GM12878 (cell line): ENCODE results near the gene ZBTB3. TPM values are rescaled to one million over a fixed set of nuclear protein-coding genes. Genes with fewer than 3 reads are reported as not detected.

Experiments used
- ATAC-seq: fragments of 200-7000 bp; cut with Tn5 transposase; 3 replicates; pipeline ENCODE4 v1.9.1; 2020; ENCODE audit warnings: mild to moderate bottlenecking, moderate library complexity
- BruUV-seq: library from RNA; stranded (reverse); fragments of 400-500 nt; replicated peaks from 2 replicates; lab custom pipeline; 2021; lab: Mats Ljungman, UMichigan
- CTCF ChIA-PET: fragments of 300-600 bp; sonication (Branson Sonifier 250); formaldehyde crosslinking; extraction: SDS; loops from one replicate; lab custom pipeline; 2021; ENCODE audit warnings: inconsistent platforms; lab: Yijun Ruan, JAX
- POLR2A ChIA-PET: fragments of 350-600 bp; formaldehyde crosslinking; extraction: SDS; loops from one replicate; lab custom pipeline; 2021; ENCODE audit warnings: inconsistent platforms; lab: Charles Lee
- RAD21 ChIA-PET: fragments of 300-600 bp; sonication (Branson Sonifier 250); formaldehyde crosslinking; loops from one replicate; lab custom pipeline; 2023; ENCODE audit warnings: antibody characterized with exemption; ENCODE audit not compliant: unreplicated experiment; lab: Charles Lee
- SMC1A ChIA-PET: fragments of 300-600 bp; sonication (Branson Sonifier 250); formaldehyde crosslinking; loops from one replicate; lab custom pipeline; 2023; ENCODE audit not compliant: unreplicated experiment, uncharacterized antibody; lab: Charles Lee
- DNase-seq: peaks from one replicate; pipeline ENCODE4 v3.0.0-alpha.2; 2011; ENCODE audit warnings: low read depth, low spot score
- FAIRE-seq: peaks from 3 replicates; lab custom pipeline; 2011; peaks lifted over from hg19 to GRCh38; lab: Jason Lieb, UNC
- H2AFZ ChIP-seq: 2 replicates; pipeline ENCODE4 v1.6.0; 2011; ENCODE audit warnings: low read depth, low read length, control low read depth; ENCODE audit not compliant: control insufficient read depth
- H3K27ac ChIP-seq: 2 replicates; pipeline ENCODE4 v1.5.1; 2011; ENCODE audit warnings: control low read depth; ENCODE audit not compliant: control insufficient read depth, insufficient read depth
- H3K27me3 ChIP-seq, 2 experiments: replicated peaks in 1 of 2; 2 replicates each; pipeline versions ENCODE4 v1.6.0 to v1.6.1; 2011; ENCODE audit warnings: low read length in 1 of 2; ENCODE audit not compliant: control insufficient read depth in 2 of 2, insufficient read depth in 2 of 2
- H3K36me3 ChIP-seq, 2 experiments: 2 replicates each; pipeline ENCODE4 v1.5.1; 2011; ENCODE audit warnings: low read length in 1 of 2; ENCODE audit not compliant: control insufficient read depth in 2 of 2, insufficient read depth in 2 of 2
- H3K4me1 ChIP-seq: 2 replicates; pipeline ENCODE4 v1.6.1; 2011; ENCODE audit warnings: mild to moderate bottlenecking, low read length, moderate library complexity, mixed read lengths; ENCODE audit not compliant: control insufficient read depth, insufficient read depth
- H3K4me2 ChIP-seq: 2 replicates; pipeline ENCODE4 v1.6.0; 2011; ENCODE audit warnings: control low read depth; ENCODE audit not compliant: control insufficient read depth, insufficient read depth
- H3K4me3 ChIP-seq: fragments of 200-600 bp; sonication (generic); 2 replicates; pipeline ENCODE4 v1.5.1; 2016
- H3K79me2 ChIP-seq: 2 replicates; pipeline ENCODE4 v1.6.0; 2011; ENCODE audit warnings: low read length; ENCODE audit not compliant: control insufficient read depth, insufficient read depth
- H3K9ac ChIP-seq: 2 replicates; pipeline ENCODE4 v1.8.0; 2011; ENCODE audit warnings: low read length, control low read depth, mixed read lengths; ENCODE audit not compliant: control insufficient read depth, insufficient read depth
- H3K9me3 ChIP-seq: replicated peaks from 3 replicates; pipeline ENCODE4 v1.5.1; 2011; ENCODE audit warnings: mild to moderate bottlenecking, low read length; ENCODE audit not compliant: control insufficient read depth, insufficient read depth
- H4K20me1 ChIP-seq: 2 replicates; pipeline ENCODE4 v1.6.0; 2011; ENCODE audit not compliant: control insufficient read depth, insufficient read depth
- ATF3 ChIP-seq: IDR thresholded peaks from 2 replicates; pipeline ENCODE4 v1.6.1; 2011; ENCODE audit warnings: low read depth, mild to moderate bottlenecking, low read length, moderate library complexity, borderline replicate concordance; ENCODE audit errors: extremely low read depth
- ESRRA ChIP-seq: IDR thresholded peaks from 2 replicates; pipeline ENCODE4 v1.6.1; 2012; ENCODE audit warnings: mild to moderate bottlenecking, low read length, improper control_type of control experiment
- FOXK2 ChIP-seq: fragments of 450-650 bp; IDR thresholded peaks from 2 replicates; pipeline ENCODE4 v1.6.1; 2017; ENCODE audit warnings: mild to moderate bottlenecking, moderate library complexity
- JUND ChIP-seq: IDR thresholded peaks from 2 replicates; pipeline ENCODE4 v1.6.1; 2012; ENCODE audit warnings: low read depth, mild to moderate bottlenecking, low read length, improper control_type of control experiment, moderate library complexity
- MAX ChIP-seq: IDR thresholded peaks from 2 replicates; pipeline ENCODE4 v1.6.1; 2012; ENCODE audit warnings: low read depth, low read length, improper control_type of control experiment
- MEF2B ChIP-seq: fragments of 450-650 bp; IDR thresholded peaks from 2 replicates; pipeline ENCODE4 v1.6.1; 2018; ENCODE audit warnings: mild to moderate bottlenecking, moderate library complexity; ENCODE audit not compliant: partially characterized antibody, poor library complexity, severe bottlenecking
- MXI1 ChIP-seq: fragments of 150-350 bp; IDR thresholded peaks from 2 replicates; pipeline ENCODE4 v1.6.1; 2011; ENCODE audit warnings: low read depth, mild to moderate bottlenecking, inconsistent platforms, low read length, improper control_type of control experiment
- POLR2AphosphoS5 ChIP-seq: IDR thresholded peaks from 2 replicates; pipeline ENCODE4 v1.6.1; 2011; ENCODE audit warnings: mild to moderate bottlenecking, low read length, inconsistent platforms
- RELA ChIP-seq: fragments of 450-650 bp; IDR thresholded peaks from 2 replicates; pipeline ENCODE4 v1.8.0; 2014; ENCODE audit warnings: borderline replicate concordance; ENCODE audit not compliant: partially characterized antibody
- RFX5 ChIP-seq: IDR thresholded peaks from 2 replicates; pipeline ENCODE4 v1.6.1; 2011; ENCODE audit warnings: low read depth, low read length, improper control_type of control experiment
- SIN3A ChIP-seq: IDR thresholded peaks from 2 replicates; pipeline ENCODE4 v1.6.1; 2012; ENCODE audit warnings: low read depth, low read length, improper control_type of control experiment
- SMAD5 ChIP-seq: IDR thresholded peaks from 2 replicates; pipeline ENCODE4 v1.6.1; 2016; ENCODE audit warnings: antibody characterized with exemption, low read depth
- STAT3 ChIP-seq: IDR thresholded peaks from 2 replicates; pipeline ENCODE4 v1.6.1; 2011; ENCODE audit warnings: low read depth, low read length, improper control_type of control experiment
- WGBS: methylation state at CpG from one replicate; pipeline ENCODE4 v1.1.6; 2016; ENCODE audit warnings: low lambda C conversion rate; ENCODE audit not compliant: insufficient replicate concordance, insufficient coverage; ENCODE audit errors: missing lambda C conversion rate; 5-methylcytosine and 5-hydroxymethylcytosine counted together
- in situ Hi-C: fragments of 300-500 bp; cut with MboI; formaldehyde crosslinking; loops from 9 replicates; pipeline ENCODE4 v1.14.3; 2018; ENCODE audit warnings: mixed read lengths
- intact Hi-C: fragments of 100-400 bp; cut with micrococcal nuclease; formaldehyde crosslinking; loops from one replicate; pipeline ENCODE4 v1.14.2; 2022; ENCODE audit not compliant: unreplicated experiment
- polyA plus RNA-seq, 11 experiments: library from polyadenylated mRNA; depleted of rRNA in 4 of 11; unstranded in 6 of 11; stranded (reverse) in 5 of 11; fragments of >200 nt; fragmentation: Nextera tagmentation in 4 of 11; fragmentation: Illumina TruSeq in 1 of 11; extraction: Ambion mirVana in 4 of 11; extraction: Trizol in 1 of 11; gene quantifications; 1 replicate in 1 of 11; 2 replicates in 10 of 11; pipeline versions ENCODE4 v1.2.1 to v1.2.3, GENCODE V29; 2011 to 2016; ENCODE audit warnings: inconsistent platforms in 2 of 11, missing spikeins in 2 of 11, low read depth in 1 of 11
- total RNA-seq, 4 experiments: library from RNA; depleted of rRNA in 3 of 4; stranded (reverse); fragments of >200 nt in 3 of 4; fragmentation: Illumina TruSeq in 1 of 4; extraction: Trizol in 1 of 4; gene quantifications; 2 replicates each; pipeline versions ENCODE4 v1.2.1 to v1.2.3, GENCODE V29; 2013 to 2021
- TF ChIP-seq, protein P1 (sequence below): fragments of 450-650 bp; formaldehyde crosslinking; IDR thresholded peaks from 2 replicates; pipeline ENCODE4 v1.4.0; 2022; ENCODE audit warnings: mild to moderate bottlenecking, moderate library complexity

Gene ZBTB3
- total and polyA plus RNA-seq, 10 of the 15 experiments (the other 5 are each of a cell fraction or from before 2014, with no cell fraction given): 1.4 to 7.7 (median 4.8) TPM

- no peaks in the 10 kb centered on the region for H4K20me1 ChIP-seq
- SMC1A ChIA-PET: interaction anchor here (1.4 kb wide), 1 partner anchor 61 kb away, joined by 4 read pairs; no protein-coding TSS in a partner anchor
- TF ChIP-seq JUND: no peak
- no peak for TF ChIP-seq MEF2B
- no peak for TF ChIP-seq RELA
- peak; percentile 21; the same call in 1 of the 2 replicates for TF ChIP-seq POLR2AphosphoS5
- no peak overlapping the region for H2AFZ ChIP-seq
- CTCF ChIA-PET: interaction anchor here (0.6 to 0.9 kb wide), 2 partner anchors 9 to 57 kb away, joined by 3 read pairs; no protein-coding TSS in a partner anchor
- DNase-seq: no peak
- FAIRE-seq: no peak
- POLR2A ChIA-PET: interaction anchor here (0.5 to 1.7 kb wide), 8 partner anchors 12 to 1960 kb away, joined by 3 to 5 read pairs (median 4); partner anchors contain the start of gene TMEM179B
- H3K4me3 ChIP-seq: no peak overlapping the region
- RAD21 ChIA-PET: no interaction called here
- H3K4me1 ChIP-seq: peaks cover 6% of the 10 kb centered on the region
- no peak overlapping the region for H3K27ac ChIP-seq
- intact Hi-C loops (no loop called here), in situ Hi-C loops (no loop called here)
- no TSS peak for BruUV-seq
- no peak overlapping the region for H3K4me2 ChIP-seq
- H3K9ac ChIP-seq: no peak overlapping the region
- H3K79me2 ChIP-seq: peaks cover 23% of the 10 kb centered on the region
- peaks cover 21 to 35% of the 10 kb centered on the region in 2 experiments for H3K36me3 ChIP-seq
- 69% methylated on average over 4 of the region's 4 CpGs for WGBS
- no peaks in the 10 kb centered on the region for H3K9me3 ChIP-seq
- H3K27me3 ChIP-seq: no peaks in the 10 kb centered on the region
- no peak for ATAC-seq
Measured at GRCh38 chr11:62801071-62801470, 47.1 kb upstream of the ZBTB3 start.

DNA sequence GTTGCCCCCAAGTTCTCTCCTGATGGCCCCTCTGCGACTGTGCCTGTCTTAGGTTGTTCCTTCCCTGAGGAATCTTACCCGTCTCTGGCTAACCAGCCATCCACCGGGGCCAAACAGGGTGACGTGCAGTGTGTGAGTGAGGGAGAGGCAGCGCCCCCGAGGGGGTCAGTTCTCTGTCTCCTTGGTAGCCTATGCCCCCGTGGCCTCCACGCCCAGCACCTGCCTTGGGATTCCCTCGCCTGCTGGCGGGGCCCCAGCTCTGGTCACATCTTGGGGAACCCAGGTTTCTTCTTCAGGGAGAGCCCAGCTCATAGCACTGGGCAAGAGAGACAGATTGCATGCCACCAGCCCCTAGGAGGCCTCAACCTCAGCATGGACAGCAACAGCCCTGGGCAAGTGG, 45.5 kb upstream of the ZBTB3 start:
- no peak for ATAC-seq
- intact Hi-C loops: no loop called here
- H2AFZ ChIP-seq: no peak overlapping the region
- WGBS: 82% methylated on average over 9 of the region's 10 CpGs
- ChIA-PET CTCF (interaction anchor here (1.5 kb wide), 1 partner anchor 9 kb away, joined by 3 read pairs; no protein-coding TSS in a partner anchor), POLR2A (interaction anchor here (0.5 kb wide), 1 partner anchor 13 kb away, joined by 3 read pairs; no protein-coding TSS in a partner anchor)
- no peak for FAIRE-seq
- H3K27ac ChIP-seq: no peak overlapping the region
- H3K9ac ChIP-seq: no peak overlapping the region
- H3K9me3 ChIP-seq: no peaks in the 10 kb centered on the region
- in situ Hi-C loops: no loop called here
- no peak for DNase-seq
- no peaks in the 10 kb centered on the region for H3K27me3 ChIP-seq
- TF ChIP-seq ATF3: no peak
- no peak for TF ChIP-seq RFX5
- TF ChIP-seq, protein P1, sequence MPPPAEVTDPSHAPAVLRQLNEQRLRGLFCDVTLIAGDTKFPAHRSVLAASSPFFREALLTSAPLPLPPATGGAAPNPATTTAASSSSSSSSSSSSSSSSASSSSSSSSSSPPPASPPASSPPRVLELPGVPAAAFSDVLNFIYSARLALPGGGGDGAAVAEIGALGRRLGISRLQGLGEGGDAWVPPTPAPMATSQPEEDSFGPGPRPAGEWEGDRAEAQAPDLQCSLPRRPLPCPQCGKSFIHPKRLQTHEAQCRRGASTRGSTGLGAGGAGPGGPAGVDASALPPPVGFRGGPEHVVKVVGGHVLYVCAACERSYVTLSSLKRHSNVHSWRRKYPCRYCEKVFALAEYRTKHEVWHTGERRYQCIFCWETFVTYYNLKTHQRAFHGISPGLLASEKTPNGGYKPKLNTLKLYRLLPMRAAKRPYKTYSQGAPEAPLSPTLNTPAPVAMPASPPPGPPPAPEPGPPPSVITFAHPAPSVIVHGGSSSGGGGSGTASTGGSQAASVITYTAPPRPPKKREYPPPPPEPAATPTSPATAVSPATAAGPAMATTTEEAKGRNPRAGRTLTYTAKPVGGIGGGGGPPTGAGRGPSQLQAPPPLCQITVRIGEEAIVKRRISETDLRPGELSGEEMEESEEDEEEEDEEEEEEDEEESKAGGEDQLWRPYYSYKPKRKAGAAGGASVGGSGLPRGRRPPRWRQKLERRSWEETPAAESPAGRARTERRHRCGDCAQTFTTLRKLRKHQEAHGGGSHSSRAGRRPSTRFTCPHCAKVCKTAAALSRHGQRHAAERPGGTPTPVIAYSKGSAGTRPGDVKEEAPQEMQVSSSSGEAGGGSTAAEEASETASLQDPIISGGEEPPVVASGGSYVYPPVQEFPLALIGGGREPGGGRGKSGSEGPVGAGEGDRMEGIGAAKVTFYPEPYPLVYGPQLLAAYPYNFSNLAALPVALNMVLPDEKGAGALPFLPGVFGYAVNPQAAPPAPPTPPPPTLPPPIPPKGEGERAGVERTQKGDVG: no peak
- no peak for TF ChIP-seq STAT3
- no peak for TF ChIP-seq ESRRA
- TF ChIP-seq MXI1: no peak
- no peak for TF ChIP-seq SMAD5
- no peak for TF ChIP-seq FOXK2
- TF ChIP-seq SIN3A: no peak
- no peak for TF ChIP-seq MAX
- TF ChIP-seq, all 136 proteins: peak for 0
- no peaks in the 10 kb centered on the region for H4K20me1 ChIP-seq
- H3K4me1 ChIP-seq: peaks cover 6% of the 10 kb centered on the region; the same call in 1 of the 2 replicates
- ChIA-PET SMC1A (no interaction called here), RAD21 (no interaction called here)
- no peak overlapping the region for H3K4me3 ChIP-seq
- H3K4me2 ChIP-seq: no peak overlapping the region
- BruUV-seq: no TSS peak
- H3K79me2 ChIP-seq: peaks cover 13% of the 10 kb centered on the region
- H3K36me3 ChIP-seq: peaks cover 27 to 43% of the 10 kb centered on the region in 2 experiments
